ENCODE results near the gene FOSL2.

FOSL2 gene

DNA sequence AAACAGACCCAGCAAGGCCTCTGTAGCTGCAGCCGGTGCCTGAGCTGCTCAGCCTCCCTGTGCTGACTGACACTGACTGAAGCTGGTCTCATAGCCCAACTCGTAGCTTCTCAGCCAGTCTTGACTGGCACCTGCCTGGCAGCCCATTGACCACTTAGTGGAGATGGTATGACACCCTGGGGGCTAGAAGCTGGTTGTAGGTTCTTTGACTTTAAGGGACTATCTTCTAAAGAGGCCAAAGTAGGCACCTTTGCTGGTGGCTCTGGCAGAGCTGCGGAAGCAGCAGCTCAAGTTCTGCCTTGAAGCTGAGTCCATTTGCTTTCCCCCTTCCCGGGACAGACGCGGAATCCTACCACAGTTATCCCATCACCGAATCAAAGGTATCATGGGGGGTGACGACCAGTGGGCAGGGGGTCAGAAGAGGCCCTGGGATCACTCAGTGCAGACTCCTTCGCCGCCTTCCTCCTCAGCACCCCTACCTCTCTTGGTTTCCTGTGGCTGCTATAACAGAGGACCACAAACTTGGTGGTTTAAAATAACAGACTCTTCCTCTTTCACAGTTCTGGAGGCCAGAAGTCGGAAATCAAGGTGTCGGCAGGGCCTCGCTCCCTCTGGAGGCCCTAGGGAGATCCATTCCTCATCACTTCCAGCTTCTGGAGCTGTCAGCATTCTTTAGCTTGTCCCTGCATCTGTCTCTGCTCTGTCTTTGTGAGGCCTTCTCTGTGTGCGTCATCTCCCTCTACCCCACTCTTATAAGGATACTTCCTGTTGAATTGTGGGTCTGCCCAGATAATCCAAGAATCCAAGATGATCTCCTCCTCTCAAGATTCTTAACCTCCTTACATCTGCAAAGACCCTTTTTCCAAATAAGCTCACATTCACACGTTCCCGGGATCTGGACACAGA lies 13.7 kb upstream of the FOSL2 start:
- Histone ChIP-seq H3K4me3 (ENCODE audit: low read length, poor library complexity, severe bottlenecking) (peak overlapping the region; percentile 59), H2AFZ (ENCODE audit: low read length) (no peak overlapping the region), H3K4me2 (ENCODE audit: low read depth, low read length, poor library complexity, severe bottlenecking) (peak overlapping the region; percentile 71), H4K20me1 (ENCODE audit: insufficient read depth, low read length, poor library complexity, severe bottlenecking) (no peaks in the 10 kb centered on the region), H3K36me3 (ENCODE audit: insufficient read depth, low read length) (no peaks in the 10 kb centered on the region), H3K9ac (ENCODE audit: low read depth, low read length, poor library complexity, severe bottlenecking) (peak overlapping the region; percentile 78), H3K9me3 (ENCODE audit: insufficient read depth, low read depth, low read length) (no peaks in the 10 kb centered on the region), H3K27me3 (ENCODE audit: insufficient read depth, low read length, poor library complexity, severe bottlenecking) (no peaks in the 10 kb centered on the region), H3K79me2 (ENCODE audit: insufficient read depth, low read length) (no peaks in the 10 kb centered on the region), H3K9me2 (replicated peaks; ENCODE audit: low read depth, low read length) (no peaks in the 10 kb centered on the region), H3F3A (ENCODE audit: low read depth) (no peaks in the 10 kb centered on the region), H3K4me1 (ENCODE audit: insufficient read depth, low read length, poor library complexity, severe bottlenecking) (peaks cover 92% of the 10 kb centered on the region)
- TF ChIP-seq EZH2phosphoT487 (IDR thresholded peaks at IDR 0.05; ENCODE audit: borderline replicate concordance), result no peak
- TF ChIP-seq, protein P1, sequence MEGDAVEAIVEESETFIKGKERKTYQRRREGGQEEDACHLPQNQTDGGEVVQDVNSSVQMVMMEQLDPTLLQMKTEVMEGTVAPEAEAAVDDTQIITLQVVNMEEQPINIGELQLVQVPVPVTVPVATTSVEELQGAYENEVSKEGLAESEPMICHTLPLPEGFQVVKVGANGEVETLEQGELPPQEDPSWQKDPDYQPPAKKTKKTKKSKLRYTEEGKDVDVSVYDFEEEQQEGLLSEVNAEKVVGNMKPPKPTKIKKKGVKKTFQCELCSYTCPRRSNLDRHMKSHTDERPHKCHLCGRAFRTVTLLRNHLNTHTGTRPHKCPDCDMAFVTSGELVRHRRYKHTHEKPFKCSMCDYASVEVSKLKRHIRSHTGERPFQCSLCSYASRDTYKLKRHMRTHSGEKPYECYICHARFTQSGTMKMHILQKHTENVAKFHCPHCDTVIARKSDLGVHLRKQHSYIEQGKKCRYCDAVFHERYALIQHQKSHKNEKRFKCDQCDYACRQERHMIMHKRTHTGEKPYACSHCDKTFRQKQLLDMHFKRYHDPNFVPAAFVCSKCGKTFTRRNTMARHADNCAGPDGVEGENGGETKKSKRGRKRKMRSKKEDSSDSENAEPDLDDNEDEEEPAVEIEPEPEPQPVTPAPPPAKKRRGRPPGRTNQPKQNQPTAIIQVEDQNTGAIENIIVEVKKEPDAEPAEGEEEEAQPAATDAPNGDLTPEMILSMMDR (conservative IDR thresholded peaks at IDR 0.05; ENCODE audit: low read length), result peak; percentile 16; the same call in 1 of the 2 replicates

DNA sequence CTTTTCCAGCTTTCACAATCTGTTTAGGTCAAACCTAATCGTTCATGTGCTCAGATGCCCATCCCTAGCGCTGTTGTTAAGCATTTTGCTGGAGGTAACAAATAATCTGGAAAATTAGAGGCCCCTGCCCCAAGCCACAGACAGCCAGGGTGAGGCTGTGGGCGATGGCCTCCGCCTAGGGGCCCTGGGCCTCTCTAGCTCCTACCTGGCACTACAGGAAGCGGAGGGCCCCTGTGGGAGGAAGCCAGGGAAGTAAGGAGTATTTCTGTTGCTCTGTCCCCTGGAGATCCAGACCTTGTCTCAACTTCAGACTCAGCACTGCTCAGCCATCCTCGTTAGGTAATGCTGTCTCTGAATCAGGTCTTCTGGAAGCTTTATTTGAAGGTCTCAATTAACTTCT lies 12.4 kb upstream of the FOSL2 start:
- TF ChIP-seq, protein P1 (conservative IDR thresholded peaks at IDR 0.05; ENCODE audit: low read length), result no peak
- no peak for TF ChIP-seq EZH2phosphoT487 (IDR thresholded peaks at IDR 0.05; ENCODE audit: borderline replicate concordance)
- Histone ChIP-seq H3K9ac (ENCODE audit: low read depth, low read length, poor library complexity, severe bottlenecking) (peak overlapping the region; percentile 78), H4K20me1 (ENCODE audit: insufficient read depth, low read length, poor library complexity, severe bottlenecking) (no peaks in the 10 kb centered on the region), H3K9me3 (ENCODE audit: insufficient read depth, low read depth, low read length) (no peaks in the 10 kb centered on the region), H2AFZ (ENCODE audit: low read length) (no peak overlapping the region), H3F3A (ENCODE audit: low read depth) (no peaks in the 10 kb centered on the region), H3K9me2 (replicated peaks; ENCODE audit: low read depth, low read length) (no peaks in the 10 kb centered on the region), H3K4me2 (ENCODE audit: low read depth, low read length, poor library complexity, severe bottlenecking) (peak overlapping the region; percentile 71), H3K27me3 (ENCODE audit: insufficient read depth, low read length, poor library complexity, severe bottlenecking) (no peaks in the 10 kb centered on the region), H3K4me1 (ENCODE audit: insufficient read depth, low read length, poor library complexity, severe bottlenecking) (peaks cover 81% of the 10 kb centered on the region), H3K79me2 (ENCODE audit: insufficient read depth, low read length) (no peaks in the 10 kb centered on the region), H3K4me3 (ENCODE audit: low read length, poor library complexity, severe bottlenecking) (peak overlapping the region; percentile 10), H3K36me3 (ENCODE audit: insufficient read depth, low read length) (no peaks in the 10 kb centered on the region)

DNA sequence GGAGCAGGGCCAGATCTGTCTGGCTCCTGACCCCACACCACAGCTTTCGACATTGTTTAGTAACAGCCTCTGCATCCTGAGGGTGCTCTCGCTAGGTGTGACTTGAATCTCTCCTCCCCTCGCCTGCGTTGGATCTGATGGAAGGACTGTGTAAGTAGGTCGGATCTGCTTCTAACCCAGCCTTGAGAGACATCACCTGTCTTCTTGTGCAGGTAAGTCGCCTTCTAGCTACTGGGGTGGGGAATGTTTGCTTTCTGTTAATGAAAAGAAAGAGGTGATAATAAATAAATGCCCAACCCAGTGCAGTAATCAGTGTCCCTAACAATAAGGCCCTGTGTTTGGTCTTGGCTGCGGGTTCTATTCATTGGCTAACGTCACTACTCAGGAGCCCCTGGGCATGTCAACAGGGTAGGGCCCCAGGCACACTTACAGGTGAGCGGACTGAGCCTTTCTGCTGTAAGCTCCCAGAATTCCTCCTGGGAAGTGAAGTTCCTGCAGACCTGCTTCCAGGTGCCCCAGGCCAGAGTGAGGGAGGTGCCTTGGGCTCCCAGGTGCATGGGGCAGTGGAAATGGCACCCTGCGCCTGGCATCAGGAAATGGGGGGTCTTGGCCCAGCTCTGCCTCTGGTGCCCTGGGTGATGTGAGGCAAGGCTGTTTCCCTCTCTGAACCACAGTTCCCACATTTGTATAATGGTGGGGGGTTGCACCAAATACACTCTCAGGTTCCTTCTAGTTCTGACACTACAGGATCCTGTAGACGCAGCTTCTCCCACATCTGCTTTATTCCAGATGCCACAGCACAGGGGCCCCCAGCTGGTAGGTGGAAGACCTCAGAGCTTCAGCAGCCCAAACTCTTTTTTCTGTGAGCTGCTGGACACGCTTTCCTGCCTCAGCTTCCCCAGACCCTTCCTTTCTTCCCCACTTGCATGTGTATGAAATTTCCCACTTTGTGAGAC lies 11.2 kb upstream of the FOSL2 start:
- TF ChIP-seq, protein P1 (conservative IDR thresholded peaks at IDR 0.05; ENCODE audit: low read length), result 0 out of 2 replicates have a peak, but pooled peaks have one; percentile 13
- TF ChIP-seq EZH2phosphoT487 (IDR thresholded peaks at IDR 0.05; ENCODE audit: borderline replicate concordance), result no peak
- Histone ChIP-seq H3K9me3 (ENCODE audit: insufficient read depth, low read depth, low read length) (no peaks in the 10 kb centered on the region), H3K9me2 (replicated peaks; ENCODE audit: low read depth, low read length) (no peaks in the 10 kb centered on the region), H3K36me3 (ENCODE audit: insufficient read depth, low read length) (no peaks in the 10 kb centered on the region), H3K4me3 (ENCODE audit: low read length, poor library complexity, severe bottlenecking) (no peak overlapping the region), H3K4me1 (ENCODE audit: insufficient read depth, low read length, poor library complexity, severe bottlenecking) (peaks cover 69% of the 10 kb centered on the region), H3K4me2 (ENCODE audit: low read depth, low read length, poor library complexity, severe bottlenecking) (peak overlapping the region; percentile 71), H3K79me2 (ENCODE audit: insufficient read depth, low read length) (no peaks in the 10 kb centered on the region), H3F3A (ENCODE audit: low read depth) (no peaks in the 10 kb centered on the region), H4K20me1 (ENCODE audit: insufficient read depth, low read length, poor library complexity, severe bottlenecking) (no peaks in the 10 kb centered on the region), H3K9ac (ENCODE audit: low read depth, low read length, poor library complexity, severe bottlenecking) (peak overlapping the region; percentile 78), H2AFZ (ENCODE audit: low read length) (no peak overlapping the region), H3K27me3 (ENCODE audit: insufficient read depth, low read length, poor library complexity, severe bottlenecking) (no peaks in the 10 kb centered on the region)

All from Loucy (cell line).